Lower leg skin (tissue), 3 donors: ENCODE measurements around the gene AP1AR.
"Not testable (repeated sequence)": the region's sequence is repeated elsewhere in the genome, so short reads cannot be mapped to it uniquely, and the experiment has no call there.

Source experiments
- CTCF ChIP-seq, 3 donors: fragments of 450-650 bp; IDR thresholded peaks; one replicate each; pipeline ENCODE4 v1.5.1; 2016; ENCODE audit warnings: antibody characterized with exemption in 3 of 3, mild to moderate bottlenecking in 3 of 3, moderate library complexity in 2 of 3
- POLR2A ChIP-seq, 2 donors: fragments of 450-650 bp; IDR thresholded peaks; one replicate each; pipeline ENCODE4 v1.6.1; 2016 to 2017; ENCODE audit warnings: antibody characterized with exemption in 2 of 2, mild to moderate bottlenecking in 1 of 2, moderate library complexity in 1 of 2

GRCh38 chr4:112281895-112282398 is 50.4 kb downstream of the AP1AR start:
- TF ChIP-seq CTCF, POLR2A (IDR thresholded peaks at IDR 0.05): not testable (repeated sequence)
